Hippocampal formation (tissue), 2 donors: ENCODE measurements around the gene SAP25.

Source experiments
- DNase-seq, 2 donors: peaks; one replicate each; lab custom pipeline; 2025; lab: John Stamatoyannopoulos, UW

SAP25 gene

GRCh38 chr7:100573691-100574361 is at the start of gene SAP25:
SAP25 (minus strand) TSS chr7:100573900; CDS start chr7:100573742, 158 bp downstream.
- DNase-seq, result no peak

GRCh38 chr7:100621554-100621953 is 47.9 kb upstream of the SAP25 start:
- DNase-seq, result no peak

- DNase-seq, result no peak
Observed at GRCh38 chr7:100620804-100621203, 47.1 kb upstream of the SAP25 start.

- DNase-seq, result no peak
Observed at GRCh38 chr7:100620239-100620638, 46.5 kb upstream of the SAP25 start.

- DNase-seq, result no peak
Observed at GRCh38 chr7:100614308-100614861, 40.7 kb upstream of the SAP25 start.

- DNase-seq, result no peak
Observed at GRCh38 chr7:100613412-100614175, 39.9 kb upstream of the SAP25 start.

- no peak for DNase-seq
Observed at GRCh38 chr7:100612730-100613390, 39.2 kb upstream of the SAP25 start.

- peak; percentile 98 to 99 for DNase-seq
Observed at GRCh38 chr7:100611983-100612729, 38.5 kb upstream of the SAP25 start, which contains the start of gene MOSPD3. MOSPD3 (plus strand) TSS chr7:100612540; CDS start chr7:100612792, 252 bp downstream.

- no peak for DNase-seq
Observed at GRCh38 chr7:100609958-100610357, 36.3 kb upstream of the SAP25 start.

GRCh38 chr7:100607111-100607510 is 33.4 kb upstream of the SAP25 start:
- DNase-seq, result no peak

GRCh38 chr7:100606313-100606712 is 32.6 kb upstream of the SAP25 start:
- DNase-seq, result no peak

- no peak for DNase-seq
Observed at GRCh38 chr7:100604976-100605911, 31.5 kb upstream of the SAP25 start.

- peak in 1 of 2 donors; percentile 37 for DNase-seq
Observed at GRCh38 chr7:100604028-100604975, 30.6 kb upstream of the SAP25 start.

- no peak for DNase-seq
Observed at GRCh38 chr7:100603726-100604027, 30.0 kb upstream of the SAP25 start.

- no peak for DNase-seq
Observed at GRCh38 chr7:100602889-100603725, 29.4 kb upstream of the SAP25 start.

GRCh38 chr7:100600730-100601038 is 27.0 kb upstream of the SAP25 start:
- no peak for DNase-seq

GRCh38 chr7:100599911-100600729 is 26.4 kb upstream of the SAP25 start:
- no peak for DNase-seq

GRCh38 chr7:100598425-100598824 is 24.7 kb upstream of the SAP25 start:
- no peak for DNase-seq
